Cerebellar nuclear complex (tissue), 1 donor: ENCODE data around the gene CTAG1A.
"Not testable (repeated sequence)": the region's sequence is repeated elsewhere in the genome, so short reads cannot be mapped to it uniquely, and the experiment has no call there.

ENCODE experiments used
- DNase-seq, 2 experiments: peaks; one replicate each; lab custom pipeline; 2025; lab: John Stamatoyannopoulos, UW

The CTAG1A gene

DNA sequence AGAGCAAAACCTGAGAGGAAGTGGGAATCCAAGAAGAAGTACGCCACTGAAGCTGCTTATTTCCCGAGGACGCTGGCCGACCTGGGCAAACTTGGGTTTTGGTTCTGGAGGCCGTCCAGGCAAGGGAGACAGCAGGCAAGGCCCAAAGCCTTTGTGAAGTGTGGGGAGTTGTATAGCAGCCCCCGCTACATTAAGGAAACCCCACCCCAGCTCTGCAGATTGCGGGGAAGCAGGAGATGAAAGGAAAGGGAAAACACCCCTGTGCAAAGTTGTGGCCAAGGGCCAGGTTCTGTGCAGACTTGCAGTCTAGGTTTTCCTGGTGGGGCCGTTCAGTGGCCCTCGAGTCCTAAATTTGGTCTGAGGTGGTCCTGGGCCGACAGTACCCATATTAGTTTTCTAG is 11.9 kb upstream of the CTAG1A start:
- DNase-seq: not testable (repeated sequence)

- DNase-seq: not testable (repeated sequence)
Observed at GRCh38 chrX:154575076-154575475, 9.9 kb upstream of the CTAG1A start.

GRCh38 chrX:154582994-154583393 is 1.9 kb upstream of the CTAG1A start:
- DNase-seq: not testable (repeated sequence)

DNA sequence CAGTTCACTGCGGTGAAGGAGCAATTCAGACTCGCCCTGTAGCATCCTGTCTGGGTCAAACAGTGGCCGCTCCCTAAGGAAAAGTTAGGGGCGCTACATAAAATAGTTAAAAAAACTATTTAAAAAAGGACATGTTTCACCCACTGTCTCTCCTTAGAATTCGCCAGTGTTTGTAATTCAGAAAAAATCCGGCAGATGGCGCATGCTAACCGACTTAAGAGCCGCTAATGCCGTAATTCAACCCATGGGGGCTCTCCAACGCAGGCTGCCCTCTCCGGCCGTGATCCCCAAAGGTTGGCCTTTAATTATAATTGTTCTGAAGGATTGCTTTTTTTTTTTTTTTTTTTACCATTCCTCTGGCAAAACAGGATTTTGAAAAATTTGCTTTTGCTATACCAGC is 5.5 kb downstream of the CTAG1A start:
- not testable (repeated sequence) for DNase-seq

DNA sequence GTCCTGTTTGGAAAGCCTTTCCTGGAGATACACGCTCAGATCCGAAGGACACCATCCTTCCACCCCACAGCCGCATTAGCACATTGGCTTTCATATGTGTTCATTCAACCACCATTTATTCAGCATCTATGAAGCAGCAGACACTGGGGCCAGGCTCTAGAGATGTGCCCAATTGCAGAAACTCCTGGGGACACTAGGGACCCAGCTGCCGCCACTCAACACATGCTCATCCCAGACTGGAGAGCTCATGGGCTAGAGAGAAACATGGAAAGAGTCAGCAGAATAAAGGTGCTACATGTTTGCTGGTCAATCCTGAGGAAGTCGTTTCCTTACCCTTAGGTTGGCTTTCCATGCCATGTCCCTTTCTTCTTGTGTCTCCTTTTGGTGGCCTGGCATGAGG is 7.6 kb downstream of the CTAG1A start:
- DNase-seq: no peak

DNA sequence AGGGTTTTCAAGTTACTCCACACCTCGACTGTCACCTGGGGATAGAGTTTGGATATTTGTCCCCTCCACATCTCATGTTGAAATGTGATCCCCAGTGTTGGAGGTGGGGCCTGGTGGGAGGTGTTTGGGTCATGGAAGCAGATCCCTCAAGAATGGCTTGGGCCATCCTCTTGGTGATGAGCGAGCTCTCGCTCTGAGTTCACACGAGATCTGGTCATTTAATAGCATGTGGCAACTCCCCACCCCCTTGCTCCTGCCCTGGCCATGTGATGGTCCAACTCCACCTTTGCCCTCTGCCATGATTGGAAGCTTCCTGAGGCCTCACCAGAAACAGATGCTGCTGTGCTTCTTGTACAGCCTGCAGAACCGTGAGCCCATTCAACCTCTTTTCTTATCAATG is 8.3 kb downstream of the CTAG1A start:
- no peak for DNase-seq

GRCh38 chrX:154594491-154594890 is 9.6 kb downstream of the CTAG1A start:
- no peak for DNase-seq

GRCh38 chrX:154595559-154596249 is 10.8 kb downstream of the CTAG1A start:
- no peak for DNase-seq

DNA sequence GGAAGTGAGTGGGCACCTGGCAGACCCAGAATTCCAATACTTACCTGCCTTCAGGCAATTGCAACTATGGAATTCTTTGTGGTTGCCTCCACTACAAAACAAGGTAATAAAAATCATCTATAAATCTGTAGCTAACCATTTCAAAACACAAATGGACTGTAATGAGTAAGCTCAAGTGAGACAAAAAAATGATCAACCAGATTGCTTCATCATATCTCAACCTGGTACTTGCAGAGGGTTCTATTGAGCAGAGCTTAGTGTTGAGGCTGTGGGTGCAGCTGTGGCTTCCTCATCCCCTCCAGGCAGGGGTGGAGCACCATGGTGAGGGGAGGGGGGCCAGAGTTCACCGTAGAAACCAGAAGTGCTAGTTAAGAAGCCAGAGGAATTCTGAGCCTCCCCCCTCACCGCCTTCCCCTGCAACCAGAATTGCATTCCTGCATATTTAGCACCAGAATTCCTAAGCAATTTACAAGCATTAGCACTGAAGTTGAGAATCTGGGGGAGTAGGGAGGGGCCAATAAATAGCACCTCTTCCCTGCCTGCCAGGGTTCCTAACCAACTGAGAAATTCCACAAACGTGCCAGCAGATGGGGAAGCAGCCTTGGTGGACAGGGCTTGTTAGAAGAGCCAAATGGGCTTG is 11.5 kb downstream of the CTAG1A start:
- no peak for DNase-seq

DNA sequence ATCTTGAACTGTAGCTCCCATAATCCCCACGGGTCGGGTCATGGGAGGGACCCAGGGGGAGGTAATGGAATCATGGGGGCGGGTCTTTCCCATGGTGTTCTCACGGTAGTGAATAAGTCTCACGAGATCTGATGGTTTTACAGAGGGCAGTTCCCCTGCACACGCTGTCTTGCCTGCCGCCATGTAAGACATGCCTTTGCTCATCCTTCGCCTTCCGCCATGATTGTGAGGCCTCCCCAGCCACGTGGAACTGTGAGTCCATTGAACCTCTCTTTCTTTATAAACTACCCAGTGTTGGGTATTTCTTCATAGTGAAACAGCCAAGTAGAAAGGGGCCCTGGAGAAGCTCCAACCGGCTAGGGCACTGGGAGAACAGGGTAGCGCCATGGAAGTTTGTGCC is 12.3 kb downstream of the CTAG1A start:
- DNase-seq: no peak

DNA sequence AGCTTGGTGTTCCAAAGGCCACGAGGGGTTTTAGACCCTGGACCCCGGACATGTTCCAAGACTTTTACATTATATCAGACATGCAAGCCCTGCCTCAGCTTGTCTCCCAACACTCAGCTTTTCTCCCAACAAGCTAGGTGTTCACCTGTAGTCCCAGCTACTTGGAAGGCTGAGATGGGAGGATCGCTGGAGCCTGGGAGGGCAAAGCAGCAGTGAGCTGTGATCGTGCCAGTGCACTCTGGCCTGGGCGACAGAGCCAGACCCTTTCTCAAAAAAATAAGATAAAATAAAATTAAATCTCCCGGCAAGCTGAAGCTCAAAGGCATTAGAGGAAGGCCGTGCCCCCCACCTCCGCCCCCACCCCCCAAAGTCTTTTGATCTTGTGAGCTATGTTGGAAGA is 13.7 kb downstream of the CTAG1A start:
- no peak for DNase-seq

GRCh38 chrX:154599531-154599930 is 14.6 kb downstream of the CTAG1A start:
- DNase-seq: no peak

- DNase-seq: no peak
Observed at GRCh38 chrX:154600759-154601374, 15.9 kb downstream of the CTAG1A start.

- DNase-seq: no peak
Observed at GRCh38 chrX:154602226-154602625, 17.3 kb downstream of the CTAG1A start.

GRCh38 chrX:154602766-154603437 is 18.0 kb downstream of the CTAG1A start:
- DNase-seq: no peak

DNA sequence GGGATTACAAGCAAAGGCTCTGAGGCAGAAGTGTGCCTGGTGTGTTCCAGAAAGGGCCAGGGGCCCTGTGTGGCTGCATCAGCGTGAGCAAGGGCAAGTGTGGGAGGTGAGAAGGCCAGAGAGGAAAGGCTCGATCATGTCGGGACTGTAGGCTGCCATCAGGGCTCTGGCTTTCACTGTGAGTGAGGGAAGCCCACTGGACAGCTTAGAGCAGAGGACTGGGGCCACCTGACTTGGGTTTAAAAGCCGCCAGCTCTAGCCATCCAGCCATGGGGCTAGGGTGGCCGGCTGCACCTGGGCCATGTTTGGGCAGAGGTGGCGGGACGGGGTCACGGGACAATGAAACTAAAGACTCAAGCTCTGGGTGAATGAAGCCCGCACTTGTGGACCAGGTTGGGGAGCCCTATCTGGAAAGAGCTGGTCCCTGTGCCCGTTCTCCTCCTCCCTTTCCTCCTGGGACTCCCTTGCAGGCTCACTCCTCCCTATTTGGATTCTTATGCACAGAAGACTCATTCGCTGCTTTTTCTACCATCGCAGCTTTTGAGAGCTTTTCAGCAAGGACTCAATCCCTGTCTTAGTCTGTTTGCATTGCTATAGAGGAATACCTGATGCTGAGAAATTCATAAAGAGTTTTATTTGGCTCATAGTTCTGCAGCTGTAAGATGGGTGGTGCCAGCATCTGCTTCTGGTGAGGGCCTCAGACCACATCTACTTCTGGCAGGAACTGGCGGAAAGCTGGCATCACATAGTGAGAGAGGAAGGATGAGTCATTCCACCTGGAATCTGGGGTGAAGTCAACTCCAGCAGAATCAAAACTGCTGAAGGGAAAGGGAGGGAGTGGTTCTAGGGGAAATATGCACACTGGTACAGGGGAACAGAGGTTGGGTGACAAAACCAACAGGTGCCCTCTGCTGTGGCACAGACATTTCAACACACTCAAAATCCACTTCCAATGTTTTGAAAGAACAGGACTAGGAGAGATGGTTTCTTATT is 18.8 kb downstream of the CTAG1A start:
- DNase-seq: no peak

DNA sequence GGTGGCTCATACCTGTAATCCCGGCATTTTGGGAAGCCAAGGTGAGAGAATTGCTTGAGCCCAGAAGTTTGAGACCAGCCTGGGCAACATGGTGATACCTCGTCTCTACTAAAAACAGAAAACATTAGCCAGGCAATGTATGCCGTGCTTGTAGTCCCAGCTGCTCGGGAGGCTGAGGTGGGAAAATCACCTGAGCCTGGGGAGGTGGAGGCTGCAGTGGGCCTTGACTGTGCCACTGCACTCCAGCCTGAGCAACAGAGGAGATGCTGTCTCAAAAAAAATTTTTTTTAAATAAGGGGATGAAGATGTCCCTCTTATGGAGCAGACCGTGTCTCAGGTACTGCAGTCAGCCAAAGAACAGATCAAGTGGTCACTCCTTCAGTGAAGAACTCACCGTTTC is 20.6 kb downstream of the CTAG1A start:
- DNase-seq: no peak

- DNase-seq: no peak
Observed at GRCh38 chrX:154607370-154607769, 22.4 kb downstream of the CTAG1A start.

DNA sequence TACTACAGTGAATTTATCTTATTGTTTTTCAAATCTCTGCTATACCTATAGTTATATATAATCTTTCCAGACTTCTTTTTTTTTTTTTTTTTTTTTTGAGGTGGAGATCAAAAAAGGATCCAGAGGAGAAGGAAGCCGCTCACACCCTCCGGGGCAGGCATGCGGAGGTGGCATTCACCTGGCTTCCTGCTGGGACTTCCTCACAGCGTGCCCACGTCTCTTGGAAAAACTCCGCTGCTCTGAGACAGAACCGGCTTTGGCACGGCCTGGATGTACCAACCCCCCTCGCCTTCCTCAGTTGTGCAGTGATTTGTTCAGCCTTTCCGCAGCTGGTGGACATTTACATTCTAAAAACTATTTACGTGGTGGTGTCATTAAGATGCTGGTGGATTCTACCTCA is 23.0 kb downstream of the CTAG1A start:
- DNase-seq: not testable (repeated sequence)

DNA sequence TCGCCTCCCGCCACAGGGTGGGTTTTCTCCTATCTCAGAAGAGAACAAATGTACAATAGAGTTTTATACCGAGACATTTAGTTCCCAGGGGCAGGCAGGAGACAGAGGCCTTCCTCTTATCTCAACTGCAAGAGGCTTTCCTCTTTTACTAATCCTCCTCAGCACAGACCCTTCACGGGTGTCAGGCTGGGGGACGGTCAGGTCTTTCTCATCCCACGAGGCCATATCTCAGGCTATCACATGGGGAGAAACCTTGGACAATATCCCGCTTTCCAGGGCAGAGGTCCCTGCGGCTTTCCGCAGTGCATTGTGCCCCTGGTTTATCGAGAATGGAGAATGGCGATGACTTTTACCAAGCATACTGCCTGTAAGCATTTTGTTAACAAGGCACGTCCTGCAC is 23.9 kb downstream of the CTAG1A start:
- not testable (repeated sequence) for DNase-seq

- not testable (repeated sequence) for DNase-seq
Observed at GRCh38 chrX:154611146-154611545, 26.2 kb downstream of the CTAG1A start.

- DNase-seq: not testable (repeated sequence)
Observed at GRCh38 chrX:154613586-154613985, 28.7 kb downstream of the CTAG1A start.
